WTC11 (cell line): ENCODE measurements around the gene EIF3A. TPM values are rescaled to one million over a fixed set of nuclear protein-coding genes. Genes with fewer than 3 reads are reported as not detected.

Source experiments
- ATAC-seq: fragments of 200-7000 bp; cut with Tn5 transposase; 2 replicates; pipeline ENCODE4 v1.10.0; 2021; ENCODE audit warnings: mild to moderate bottlenecking, moderate library complexity
- CTCF ChIA-PET: fragments of 300-600 bp; sonication (Branson Sonifier 250); formaldehyde crosslinking; loops from one replicate; lab custom pipeline; 2021; ENCODE audit warnings: antibody characterized with exemption; lab: Charles Lee
- POLR2A ChIA-PET: fragments of 350-600 bp; sonication (Branson Sonifier 250); formaldehyde crosslinking; loops from one replicate; lab custom pipeline; 2021; ENCODE audit warnings: antibody characterized with exemption; lab: Charles Lee
- DNase-seq: peaks from one replicate; pipeline ENCODE4 v3.0.0; 2021; ENCODE audit warnings: low spot score
- H3K27ac Mint-ChIP-seq: 2 replicates; pipeline ENCODE4 v1.8.0; 2021; ENCODE audit warnings: mixed read lengths
- H3K27me3 Mint-ChIP-seq: 2 replicates; pipeline ENCODE4 v1.8.0; 2021; ENCODE audit warnings: low read depth, mild to moderate bottlenecking, moderate library complexity, mixed read lengths
- H3K36me3 Mint-ChIP-seq: 2 replicates; pipeline ENCODE4 v1.8.0; 2021; ENCODE audit warnings: mixed read lengths
- H3K4me1 Mint-ChIP-seq: 2 replicates; pipeline ENCODE4 v1.8.0; 2022; ENCODE audit warnings: mixed read lengths
- H3K4me3 Mint-ChIP-seq: 2 replicates; pipeline ENCODE4 v1.8.0; 2021; ENCODE audit warnings: mild to moderate bottlenecking, moderate library complexity, mixed read lengths
- H3K9me3 Mint-ChIP-seq: 2 replicates; pipeline ENCODE4 v1.8.0; 2021; ENCODE audit warnings: mixed read lengths
- ELF4 ChIP-seq: sonication (generic); formaldehyde crosslinking; IDR thresholded peaks from 2 replicates; pipeline ENCODE4 v1.8.1; 2022; ENCODE audit warnings: low read depth, mild to moderate bottlenecking, moderate library complexity, missing genetic modification reagents
- GRHL2 ChIP-seq: fragments of 250-450 bp; sonication (Bioruptor Pico); IDR thresholded peaks from 2 replicates; pipeline ENCODE4 v1.8.0; 2022; ENCODE audit warnings: mild to moderate bottlenecking, moderate library complexity; ENCODE audit not compliant: insufficient replicate concordance, severe bottlenecking
- GTF2I ChIP-seq: fragments of 250-450 bp; sonication (Bioruptor Pico); conservative IDR thresholded peaks from 2 replicates; pipeline ENCODE4 v1.4.0; 2021; ENCODE audit warnings: mild to moderate bottlenecking
- MAX ChIP-seq: sonication (generic); formaldehyde crosslinking; IDR thresholded peaks from 2 replicates; pipeline ENCODE4 v1.8.0; 2022; ENCODE audit warnings: mild to moderate bottlenecking, missing genetic modification reagents
- MXD4 ChIP-seq: fragments of 250-450 bp; sonication (Bioruptor Pico); IDR thresholded peaks from 2 replicates; pipeline ENCODE4 v1.8.0; 2021; ENCODE audit warnings: mild to moderate bottlenecking, moderate library complexity, borderline replicate concordance
- NFE2L1 ChIP-seq: sonication (generic); formaldehyde crosslinking; IDR thresholded peaks from 2 replicates; pipeline ENCODE4 v1.8.1; 2023; ENCODE audit warnings: missing genetic modification reagents
- SP1 ChIP-seq: sonication (generic); formaldehyde crosslinking; conservative IDR thresholded peaks from 2 replicates; pipeline ENCODE4 v1.8.1; 2022; ENCODE audit warnings: missing genetic modification reagents
- ZNF263 ChIP-seq: sonication (generic); formaldehyde crosslinking; IDR thresholded peaks from 2 replicates; pipeline ENCODE4 v1.8.1; 2022; ENCODE audit warnings: low read depth, mild to moderate bottlenecking, moderate library complexity, missing genetic modification reagents
- ZNF317 ChIP-seq: sonication (generic); formaldehyde crosslinking; IDR thresholded peaks from 2 replicates; pipeline ENCODE4 v1.8.1; 2023; ENCODE audit warnings: low read depth, mild to moderate bottlenecking, moderate library complexity, missing genetic modification reagents, borderline replicate concordance
- ZNF416 ChIP-seq: fragments of 250-450 bp; sonication (Bioruptor Pico); IDR thresholded peaks from 2 replicates; pipeline ENCODE4 v1.9.0; 2021; ENCODE audit warnings: mild to moderate bottlenecking, inconsistent platforms
- ZNF532 ChIP-seq: fragments of 250-450 bp; sonication (Bioruptor Pico); IDR thresholded peaks from 2 replicates; pipeline ENCODE4 v1.9.0; 2021; ENCODE audit warnings: mild to moderate bottlenecking, borderline replicate concordance
- total RNA-seq: library from RNA; stranded (reverse); gene quantifications from 3 replicates; pipeline ENCODE4 v1.2.3, GENCODE V29; 2021
- TF ChIP-seq, protein P1 (sequence below): sonication (generic); formaldehyde crosslinking; IDR thresholded peaks from 2 replicates; pipeline ENCODE4 v1.8.1; 2023; ENCODE audit warnings: mild to moderate bottlenecking, missing genetic modification reagents, borderline replicate concordance
- TF ChIP-seq, protein P2 (sequence below): sonication (generic); formaldehyde crosslinking; conservative IDR thresholded peaks from 2 replicates; pipeline ENCODE4 v1.8.1; 2023; ENCODE audit warnings: mild to moderate bottlenecking, low read depth, missing genetic modification reagents, moderate library complexity
- TF ChIP-seq, protein P3 (sequence below): sonication (generic); formaldehyde crosslinking; IDR thresholded peaks from 2 replicates; pipeline ENCODE4 v1.8.0; 2023; ENCODE audit warnings: mild to moderate bottlenecking, missing genetic modification reagents
- TF ChIP-seq, protein P4 (sequence below): sonication (generic); formaldehyde crosslinking; IDR thresholded peaks from 2 replicates; pipeline ENCODE4 v1.8.1; 2023; ENCODE audit warnings: mild to moderate bottlenecking, missing genetic modification reagents, moderate library complexity
- TF ChIP-seq, protein P5 (sequence below): fragments of 250-450 bp; sonication (Bioruptor Pico); IDR thresholded peaks from 2 replicates; pipeline ENCODE4 v1.9.0; 2021; ENCODE audit warnings: moderate library complexity, mild to moderate bottlenecking, inconsistent platforms, borderline replicate concordance

The EIF3A gene
- total RNA-seq, 1 experiment from 2014 or later = 213 TPM

DNA sequence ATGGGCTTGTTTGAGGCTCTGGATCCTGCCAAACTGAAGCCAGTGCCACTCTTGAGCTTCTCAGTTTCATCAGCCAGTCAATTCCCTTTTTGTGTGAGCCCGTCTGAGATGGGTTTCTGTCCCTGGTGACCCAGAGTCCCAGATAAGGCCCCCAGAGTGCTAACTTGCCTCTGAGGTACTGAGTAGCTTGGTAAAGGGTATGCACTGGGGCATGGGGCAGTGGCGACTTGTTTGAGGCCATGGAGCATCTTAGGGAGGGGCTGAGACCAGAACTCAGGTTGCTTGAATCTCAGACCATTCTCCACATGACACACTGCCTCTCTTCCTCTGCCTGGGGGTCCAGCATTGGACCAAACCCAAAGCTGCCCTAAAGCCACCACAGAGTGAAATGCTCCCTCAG, 86.3 kb downstream of the EIF3A start:
- H3K27ac Mint-ChIP-seq = no peak overlapping the region

More for the DNA sequence above, 86.3 kb downstream of the EIF3A start:
- H3K27me3 Mint-ChIP-seq = no peaks in the 10 kb centered on the region
- CTCF ChIA-PET = no interaction called here
- H3K36me3 Mint-ChIP-seq = no peaks in the 10 kb centered on the region
- no peak overlapping the region for H3K4me3 Mint-ChIP-seq
- peaks cover 8% of the 10 kb centered on the region; the same call in 1 of the 2 replicates for H3K9me3 Mint-ChIP-seq
- DNase-seq (no peak), ATAC-seq (no peak)
- POLR2A ChIA-PET = interaction anchor here (0.6 kb wide), 1 partner anchor 174 kb away, joined by 4 read pairs; no protein-coding TSS in a partner anchor
- H3K4me1 Mint-ChIP-seq = no peaks in the 10 kb centered on the region
- TF ChIP-seq, protein P1, sequence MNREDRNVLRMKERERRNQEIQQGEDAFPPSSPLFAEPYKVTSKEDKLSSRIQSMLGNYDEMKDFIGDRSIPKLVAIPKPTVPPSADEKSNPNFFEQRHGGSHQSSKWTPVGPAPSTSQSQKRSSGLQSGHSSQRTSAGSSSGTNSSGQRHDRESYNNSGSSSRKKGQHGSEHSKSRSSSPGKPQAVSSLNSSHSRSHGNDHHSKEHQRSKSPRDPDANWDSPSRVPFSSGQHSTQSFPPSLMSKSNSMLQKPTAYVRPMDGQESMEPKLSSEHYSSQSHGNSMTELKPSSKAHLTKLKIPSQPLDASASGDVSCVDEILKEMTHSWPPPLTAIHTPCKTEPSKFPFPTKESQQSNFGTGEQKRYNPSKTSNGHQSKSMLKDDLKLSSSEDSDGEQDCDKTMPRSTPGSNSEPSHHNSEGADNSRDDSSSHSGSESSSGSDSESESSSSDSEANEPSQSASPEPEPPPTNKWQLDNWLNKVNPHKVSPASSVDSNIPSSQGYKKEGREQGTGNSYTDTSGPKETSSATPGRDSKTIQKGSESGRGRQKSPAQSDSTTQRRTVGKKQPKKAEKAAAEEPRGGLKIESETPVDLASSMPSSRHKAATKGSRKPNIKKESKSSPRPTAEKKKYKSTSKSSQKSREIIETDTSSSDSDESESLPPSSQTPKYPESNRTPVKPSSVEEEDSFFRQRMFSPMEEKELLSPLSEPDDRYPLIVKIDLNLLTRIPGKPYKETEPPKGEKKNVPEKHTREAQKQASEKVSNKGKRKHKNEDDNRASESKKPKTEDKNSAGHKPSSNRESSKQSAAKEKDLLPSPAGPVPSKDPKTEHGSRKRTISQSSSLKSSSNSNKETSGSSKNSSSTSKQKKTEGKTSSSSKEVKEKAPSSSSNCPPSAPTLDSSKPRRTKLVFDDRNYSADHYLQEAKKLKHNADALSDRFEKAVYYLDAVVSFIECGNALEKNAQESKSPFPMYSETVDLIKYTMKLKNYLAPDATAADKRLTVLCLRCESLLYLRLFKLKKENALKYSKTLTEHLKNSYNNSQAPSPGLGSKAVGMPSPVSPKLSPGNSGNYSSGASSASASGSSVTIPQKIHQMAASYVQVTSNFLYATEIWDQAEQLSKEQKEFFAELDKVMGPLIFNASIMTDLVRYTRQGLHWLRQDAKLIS (CRISPR knock-in tag) = no peak
- TF ChIP-seq, protein P2, sequence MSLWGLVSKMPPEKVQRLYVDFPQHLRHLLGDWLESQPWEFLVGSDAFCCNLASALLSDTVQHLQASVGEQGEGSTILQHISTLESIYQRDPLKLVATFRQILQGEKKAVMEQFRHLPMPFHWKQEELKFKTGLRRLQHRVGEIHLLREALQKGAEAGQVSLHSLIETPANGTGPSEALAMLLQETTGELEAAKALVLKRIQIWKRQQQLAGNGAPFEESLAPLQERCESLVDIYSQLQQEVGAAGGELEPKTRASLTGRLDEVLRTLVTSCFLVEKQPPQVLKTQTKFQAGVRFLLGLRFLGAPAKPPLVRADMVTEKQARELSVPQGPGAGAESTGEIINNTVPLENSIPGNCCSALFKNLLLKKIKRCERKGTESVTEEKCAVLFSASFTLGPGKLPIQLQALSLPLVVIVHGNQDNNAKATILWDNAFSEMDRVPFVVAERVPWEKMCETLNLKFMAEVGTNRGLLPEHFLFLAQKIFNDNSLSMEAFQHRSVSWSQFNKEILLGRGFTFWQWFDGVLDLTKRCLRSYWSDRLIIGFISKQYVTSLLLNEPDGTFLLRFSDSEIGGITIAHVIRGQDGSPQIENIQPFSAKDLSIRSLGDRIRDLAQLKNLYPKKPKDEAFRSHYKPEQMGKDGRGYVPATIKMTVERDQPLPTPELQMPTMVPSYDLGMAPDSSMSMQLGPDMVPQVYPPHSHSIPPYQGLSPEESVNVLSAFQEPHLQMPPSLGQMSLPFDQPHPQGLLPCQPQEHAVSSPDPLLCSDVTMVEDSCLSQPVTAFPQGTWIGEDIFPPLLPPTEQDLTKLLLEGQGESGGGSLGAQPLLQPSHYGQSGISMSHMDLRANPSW (CRISPR knock-in tag) = no peak
- TF ChIP-seq ELF4 (CRISPR knock-in tag) (no peak), MAX (CRISPR knock-in tag) (no peak), NFE2L1 (no peak), ZNF416 (CRISPR knock-in tag) (no peak), GTF2I (CRISPR knock-in tag) (no peak), GRHL2 (CRISPR knock-in tag) (no peak), SP1 (CRISPR knock-in tag) (no peak), MXD4 (CRISPR knock-in tag) (no peak), ZNF263 (CRISPR knock-in tag) (no peak), ZNF532 (CRISPR knock-in tag) (no peak), ZNF317 (CRISPR knock-in tag) (no peak)
- TF ChIP-seq, protein P3, sequence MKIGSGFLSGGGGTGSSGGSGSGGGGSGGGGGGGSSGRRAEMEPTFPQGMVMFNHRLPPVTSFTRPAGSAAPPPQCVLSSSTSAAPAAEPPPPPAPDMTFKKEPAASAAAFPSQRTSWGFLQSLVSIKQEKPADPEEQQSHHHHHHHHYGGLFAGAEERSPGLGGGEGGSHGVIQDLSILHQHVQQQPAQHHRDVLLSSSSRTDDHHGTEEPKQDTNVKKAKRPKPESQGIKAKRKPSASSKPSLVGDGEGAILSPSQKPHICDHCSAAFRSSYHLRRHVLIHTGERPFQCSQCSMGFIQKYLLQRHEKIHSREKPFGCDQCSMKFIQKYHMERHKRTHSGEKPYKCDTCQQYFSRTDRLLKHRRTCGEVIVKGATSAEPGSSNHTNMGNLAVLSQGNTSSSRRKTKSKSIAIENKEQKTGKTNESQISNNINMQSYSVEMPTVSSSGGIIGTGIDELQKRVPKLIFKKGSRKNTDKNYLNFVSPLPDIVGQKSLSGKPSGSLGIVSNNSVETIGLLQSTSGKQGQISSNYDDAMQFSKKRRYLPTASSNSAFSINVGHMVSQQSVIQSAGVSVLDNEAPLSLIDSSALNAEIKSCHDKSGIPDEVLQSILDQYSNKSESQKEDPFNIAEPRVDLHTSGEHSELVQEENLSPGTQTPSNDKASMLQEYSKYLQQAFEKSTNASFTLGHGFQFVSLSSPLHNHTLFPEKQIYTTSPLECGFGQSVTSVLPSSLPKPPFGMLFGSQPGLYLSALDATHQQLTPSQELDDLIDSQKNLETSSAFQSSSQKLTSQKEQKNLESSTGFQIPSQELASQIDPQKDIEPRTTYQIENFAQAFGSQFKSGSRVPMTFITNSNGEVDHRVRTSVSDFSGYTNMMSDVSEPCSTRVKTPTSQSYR = no peak
- TF ChIP-seq, protein P4, sequence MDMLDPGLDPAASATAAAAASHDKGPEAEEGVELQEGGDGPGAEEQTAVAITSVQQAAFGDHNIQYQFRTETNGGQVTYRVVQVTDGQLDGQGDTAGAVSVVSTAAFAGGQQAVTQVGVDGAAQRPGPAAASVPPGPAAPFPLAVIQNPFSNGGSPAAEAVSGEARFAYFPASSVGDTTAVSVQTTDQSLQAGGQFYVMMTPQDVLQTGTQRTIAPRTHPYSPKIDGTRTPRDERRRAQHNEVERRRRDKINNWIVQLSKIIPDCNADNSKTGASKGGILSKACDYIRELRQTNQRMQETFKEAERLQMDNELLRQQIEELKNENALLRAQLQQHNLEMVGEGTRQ (CRISPR knock-in tag) = no peak
- TF ChIP-seq, protein P5, sequence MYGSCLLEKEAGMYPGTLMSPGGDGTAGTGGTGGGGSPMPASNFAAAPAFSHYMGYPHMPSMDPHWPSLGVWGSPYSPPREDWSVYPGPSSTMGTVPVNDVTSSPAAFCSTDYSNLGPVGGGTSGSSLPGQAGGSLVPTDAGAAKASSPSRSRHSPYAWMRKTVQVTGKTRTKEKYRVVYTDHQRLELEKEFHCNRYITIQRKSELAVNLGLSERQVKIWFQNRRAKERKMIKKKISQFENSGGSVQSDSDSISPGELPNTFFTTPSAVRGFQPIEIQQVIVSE (CRISPR knock-in tag) = no peak
